Measurements from ENCODE around the gene CACNA1G.

Gene CACNA1G

GRCh38 chr17:50632637-50633036, 72.1 kb downstream of the CACNA1G start:
- no peak for DNase-seq (ENCODE audit: low spot score)

GRCh38 chr17:50633683-50634082, 73.2 kb downstream of the CACNA1G start:
- DNase-seq (ENCODE audit: low spot score), result no peak

GRCh38 chr17:50634224-50634914, 73.9 kb downstream of the CACNA1G start, which contains the start of gene ABCC3:
TSS of gene ABCC3 (plus strand) at chr17:50634881. CDS start at chr17:50634937, 56 bp downstream.
- DNase-seq (ENCODE audit: low spot score), result peak; percentile 77

- DNase-seq (ENCODE audit: low spot score), result no peak
Measured at GRCh38 chr17:50634915-50635731, 74.6 kb downstream of the CACNA1G start.

- no peak for DNase-seq (ENCODE audit: low spot score)
Measured at GRCh38 chr17:50635732-50635981, 75.1 kb downstream of the CACNA1G start.

DNA sequence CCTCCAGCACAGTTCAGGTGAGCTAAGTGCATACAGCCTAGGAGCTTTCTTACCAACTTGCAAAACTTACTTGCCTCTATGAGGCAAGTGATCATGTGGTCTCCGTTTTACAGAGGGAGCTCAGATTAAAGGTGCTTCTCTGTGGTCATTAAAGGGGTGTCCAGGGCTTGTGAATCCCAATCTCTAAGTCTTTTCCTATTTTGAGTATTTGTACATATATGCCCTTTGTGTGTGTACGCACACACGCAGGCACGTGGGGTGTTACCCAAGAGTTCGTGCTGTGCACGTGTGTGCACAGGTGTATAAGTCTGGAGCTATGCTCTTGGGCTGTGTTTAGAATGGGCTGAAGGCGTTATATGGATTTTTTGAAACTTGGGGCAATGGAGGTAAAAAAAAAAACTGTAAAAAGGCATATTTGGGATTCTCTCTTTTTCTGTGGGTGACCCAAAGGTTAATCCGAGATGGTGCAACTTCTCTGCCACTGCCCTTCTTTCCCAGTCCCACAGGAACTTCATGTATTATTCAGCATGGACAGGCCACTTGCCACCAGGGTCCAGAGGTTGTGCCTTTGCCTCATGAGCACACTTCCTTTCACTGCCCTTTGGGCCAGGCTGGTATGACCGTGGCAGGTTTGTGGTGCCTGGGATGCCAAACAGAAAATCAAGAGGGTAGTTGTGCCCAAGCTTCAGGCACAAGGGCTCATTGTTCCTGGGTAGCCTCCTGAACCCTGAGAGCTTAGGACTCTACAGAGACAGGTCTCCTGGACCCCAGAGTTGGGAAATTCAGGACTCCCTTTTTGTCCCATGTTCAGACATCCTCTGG, 75.7 kb downstream of the CACNA1G start:
- DNase-seq (ENCODE audit: low spot score), result no peak

- DNase-seq (ENCODE audit: low spot score), result no peak
Measured at GRCh38 chr17:50636804-50637195, 76.3 kb downstream of the CACNA1G start.

GRCh38 chr17:50637829-50638605, 77.5 kb downstream of the CACNA1G start:
- no peak for DNase-seq (ENCODE audit: low spot score)

DNA sequence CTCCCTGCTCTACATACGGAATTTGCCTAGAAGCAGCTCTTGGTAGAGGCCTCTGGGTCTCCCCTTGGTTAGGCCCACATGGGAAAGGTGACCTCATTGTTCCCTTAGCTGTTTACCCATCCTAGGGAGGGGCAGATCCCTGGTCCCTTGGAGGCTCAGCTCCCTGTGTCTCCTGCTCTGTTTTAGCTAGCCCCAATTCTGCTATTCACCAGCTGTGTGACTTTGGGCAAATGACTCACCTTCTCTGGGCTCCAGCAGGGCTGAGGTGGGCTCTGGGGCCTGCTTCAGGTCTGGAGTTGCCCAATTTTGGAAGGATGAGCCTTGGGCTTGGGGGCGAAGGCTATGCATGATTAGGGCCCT, 78.1 kb downstream of the CACNA1G start:
- DNase-seq (ENCODE audit: low spot score), result no peak

DNA sequence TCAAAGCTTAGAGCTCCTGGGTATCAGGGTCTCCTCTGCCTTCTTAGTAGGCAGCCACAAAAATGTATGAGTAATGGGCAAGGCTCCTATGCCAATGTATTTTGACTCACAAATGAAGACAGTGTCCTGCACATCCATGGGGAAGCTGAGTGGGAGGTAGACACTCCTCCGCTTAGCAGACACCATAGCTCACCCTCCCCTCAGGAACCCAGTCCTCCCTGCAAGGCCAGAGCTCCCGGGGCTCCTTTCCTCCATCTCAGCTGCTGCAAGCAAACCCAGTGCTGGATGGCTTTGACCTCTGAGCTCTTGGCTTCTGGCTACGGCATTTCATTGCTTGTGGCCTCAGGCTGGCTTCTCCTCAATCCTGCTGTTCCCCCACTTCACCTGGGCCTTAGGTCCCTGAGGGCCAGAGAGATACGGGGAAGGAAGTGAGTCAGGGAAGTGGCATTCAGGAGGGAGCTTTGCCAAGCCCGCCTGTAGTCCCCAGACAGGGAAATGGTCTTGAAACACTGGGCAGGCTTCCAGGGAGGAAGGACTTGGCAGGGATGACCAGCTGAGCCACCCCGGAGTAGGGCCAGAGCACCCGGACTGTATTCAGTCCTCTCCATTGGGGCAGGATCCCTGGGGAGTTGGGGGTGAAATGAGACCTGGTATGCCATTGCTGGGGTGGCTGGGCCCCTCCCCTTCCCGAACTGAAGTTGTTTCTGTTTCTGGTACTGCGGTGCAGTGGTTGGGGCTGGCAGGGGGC, 78.6 kb downstream of the CACNA1G start:
- no peak for DNase-seq (ENCODE audit: low spot score)

GRCh38 chr17:50640686-50641351, 80.3 kb downstream of the CACNA1G start:
- DNase-seq (ENCODE audit: low spot score), result no peak

DNA sequence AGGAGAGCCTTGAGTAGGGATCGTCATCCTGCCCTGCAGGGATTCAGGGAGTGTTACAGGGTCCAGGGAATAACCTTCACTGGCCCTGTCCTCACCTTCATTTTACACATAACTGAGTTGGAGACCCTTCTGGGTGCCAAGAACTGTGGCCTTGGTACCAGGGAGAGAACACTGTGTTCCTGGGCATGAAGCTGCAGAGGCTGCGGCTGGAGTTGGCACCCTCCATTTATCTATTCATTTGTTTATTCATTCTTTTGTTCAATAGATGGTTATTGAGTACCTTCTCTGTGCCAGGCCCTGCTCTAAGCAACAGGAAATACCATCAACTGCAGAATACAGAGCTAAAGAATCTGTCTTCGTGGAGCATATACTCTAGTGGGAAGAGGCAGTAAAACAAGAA, 80.8 kb downstream of the CACNA1G start:
- DNase-seq (ENCODE audit: low spot score), result no peak

GRCh38 chr17:50642071-50642721, 81.7 kb downstream of the CACNA1G start:
- no peak for DNase-seq (ENCODE audit: low spot score)

DNA sequence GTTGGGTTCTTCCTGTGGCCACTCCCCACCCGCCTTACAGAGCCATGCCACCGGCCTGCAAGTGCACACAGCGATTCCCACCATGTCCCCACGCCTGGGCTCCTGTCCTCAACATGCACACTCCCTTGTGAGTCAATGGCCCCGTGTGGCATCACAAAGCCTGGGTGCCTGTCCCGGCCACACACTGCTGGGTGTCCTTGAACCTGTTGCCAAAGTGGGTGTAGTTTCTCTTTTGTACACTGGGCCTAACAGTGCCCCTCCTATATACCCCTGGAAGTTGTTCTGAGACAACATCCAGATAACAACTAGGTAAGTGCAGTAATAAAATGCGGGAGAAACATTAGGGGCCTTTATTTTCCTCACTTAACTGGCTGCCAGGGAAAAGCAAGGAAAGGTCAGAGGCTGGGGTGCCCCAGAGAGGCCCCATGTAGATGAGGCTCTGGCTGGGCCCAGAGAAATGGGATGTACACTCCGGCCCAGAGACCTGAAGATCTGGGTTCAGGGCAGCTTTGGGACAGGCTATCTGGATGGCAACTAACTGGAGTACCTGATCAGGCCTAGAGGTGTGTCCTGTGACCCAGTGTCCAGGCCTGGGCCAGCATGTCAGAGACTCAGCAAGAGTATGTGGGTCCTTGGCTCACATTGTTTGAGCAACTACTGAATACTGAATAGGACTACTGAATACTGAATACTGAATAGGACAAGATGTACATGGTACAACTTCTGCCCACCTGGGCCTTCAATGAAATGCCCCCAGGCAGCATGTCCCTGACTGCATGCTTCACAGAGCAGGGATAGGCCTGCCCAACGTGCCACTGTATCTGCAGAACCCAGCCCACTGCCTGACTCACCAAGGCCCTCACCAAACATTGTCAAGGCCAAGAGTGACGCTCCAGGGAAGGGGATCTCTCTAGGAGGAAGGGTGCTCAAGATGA, 82.5 kb downstream of the CACNA1G start:
- DNase-seq (ENCODE audit: low spot score), result no peak

DNA sequence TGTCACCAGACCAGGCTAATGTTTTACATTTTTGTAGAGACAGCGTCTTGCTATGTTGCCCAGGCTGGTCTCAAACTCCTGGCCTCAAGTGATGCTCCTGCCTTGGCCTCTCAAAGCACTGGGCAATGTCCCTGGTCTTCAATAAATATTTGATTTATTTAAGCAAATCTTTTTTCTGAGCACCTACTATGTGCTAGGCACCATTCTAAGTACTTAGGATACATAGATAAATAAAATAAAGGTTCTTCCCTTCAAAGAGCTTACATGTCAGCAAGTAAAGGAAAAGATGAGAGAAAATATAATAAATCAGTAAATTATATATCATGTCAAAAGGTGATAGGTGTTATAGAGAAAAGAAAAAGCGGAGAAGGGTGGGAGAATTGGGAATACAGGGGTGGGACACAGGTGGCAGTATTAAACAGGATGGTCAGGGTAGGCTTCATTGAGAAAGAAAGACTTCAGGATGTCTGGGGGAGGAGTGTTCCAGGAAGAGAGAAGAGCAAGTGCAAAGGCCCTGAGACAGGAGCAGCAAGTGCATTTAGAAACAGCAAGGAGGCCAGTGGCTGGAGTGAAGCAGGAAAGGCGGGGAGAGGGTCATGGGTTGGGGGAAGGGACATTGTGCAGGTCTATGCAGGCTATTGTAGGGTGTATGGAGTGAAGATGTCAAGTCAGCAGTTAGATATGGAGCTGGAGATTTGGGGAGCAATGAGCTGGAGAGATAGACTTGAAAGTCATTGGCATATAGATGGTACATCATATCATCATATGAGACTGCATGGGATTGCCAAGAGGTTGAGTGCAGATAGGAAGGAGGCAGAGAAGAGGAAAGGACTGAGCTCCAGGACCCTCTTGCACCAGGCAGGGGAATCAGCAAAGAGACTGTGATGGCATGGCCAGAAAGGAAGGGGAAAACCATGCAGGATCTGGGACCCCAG, 85.5 kb downstream of the CACNA1G start:
- DNase-seq (ENCODE audit: low spot score), result no peak

GRCh38 chr17:50647187-50647586, 86.7 kb downstream of the CACNA1G start:
- DNase-seq (ENCODE audit: low spot score), result no peak

GRCh38 chr17:50649042-50649908, 88.8 kb downstream of the CACNA1G start:
- DNase-seq (ENCODE audit: low spot score), result no peak

Data from HuH-7.5 (cell line).